GM12878 (cell line): ENCODE data around the gene RAB3GAP1. TPM values are rescaled to one million over a fixed set of nuclear protein-coding genes. Genes with fewer than 3 reads are reported as not detected.

Experiments used
- ATAC-seq: fragments of 200-7000 bp; cut with Tn5 transposase; 3 replicates; pipeline ENCODE4 v1.9.1; 2020; ENCODE audit warnings: mild to moderate bottlenecking, moderate library complexity
- BruUV-seq: library from RNA; stranded (reverse); fragments of 400-500 nt; replicated peaks from 2 replicates; lab custom pipeline; 2021; lab: Mats Ljungman, UMichigan
- CTCF ChIA-PET: fragments of 300-600 bp; sonication (Branson Sonifier 250); formaldehyde crosslinking; extraction: SDS; loops from one replicate; lab custom pipeline; 2021; ENCODE audit warnings: inconsistent platforms; lab: Yijun Ruan, JAX
- POLR2A ChIA-PET: fragments of 350-600 bp; formaldehyde crosslinking; extraction: SDS; loops from one replicate; lab custom pipeline; 2021; ENCODE audit warnings: inconsistent platforms; lab: Charles Lee
- RAD21 ChIA-PET: fragments of 300-600 bp; sonication (Branson Sonifier 250); formaldehyde crosslinking; loops from one replicate; lab custom pipeline; 2023; ENCODE audit warnings: antibody characterized with exemption; ENCODE audit not compliant: unreplicated experiment; lab: Charles Lee
- SMC1A ChIA-PET: fragments of 300-600 bp; sonication (Branson Sonifier 250); formaldehyde crosslinking; loops from one replicate; lab custom pipeline; 2023; ENCODE audit not compliant: unreplicated experiment, uncharacterized antibody; lab: Charles Lee
- DNase-seq: peaks from one replicate; pipeline ENCODE4 v3.0.0-alpha.2; 2011; ENCODE audit warnings: low read depth, low spot score
- FAIRE-seq: peaks from 3 replicates; lab custom pipeline; 2011; peaks lifted over from hg19 to GRCh38; lab: Jason Lieb, UNC
- H2AFZ ChIP-seq: 2 replicates; pipeline ENCODE4 v1.6.0; 2011; ENCODE audit warnings: low read depth, low read length, control low read depth; ENCODE audit not compliant: control insufficient read depth
- H3K27ac ChIP-seq: 2 replicates; pipeline ENCODE4 v1.5.1; 2011; ENCODE audit warnings: control low read depth; ENCODE audit not compliant: control insufficient read depth, insufficient read depth
- H3K27me3 ChIP-seq, 2 experiments: replicated peaks in 1 of 2; 2 replicates each; pipeline versions ENCODE4 v1.6.0 to v1.6.1; 2011; ENCODE audit warnings: low read length in 1 of 2; ENCODE audit not compliant: control insufficient read depth in 2 of 2, insufficient read depth in 2 of 2
- H3K36me3 ChIP-seq, 2 experiments: 2 replicates each; pipeline ENCODE4 v1.5.1; 2011; ENCODE audit warnings: low read length in 1 of 2; ENCODE audit not compliant: control insufficient read depth in 2 of 2, insufficient read depth in 2 of 2
- H3K4me1 ChIP-seq: 2 replicates; pipeline ENCODE4 v1.6.1; 2011; ENCODE audit warnings: mild to moderate bottlenecking, low read length, moderate library complexity, mixed read lengths; ENCODE audit not compliant: control insufficient read depth, insufficient read depth
- H3K4me2 ChIP-seq: 2 replicates; pipeline ENCODE4 v1.6.0; 2011; ENCODE audit warnings: control low read depth; ENCODE audit not compliant: control insufficient read depth, insufficient read depth
- H3K4me3 ChIP-seq: fragments of 200-600 bp; sonication (generic); 2 replicates; pipeline ENCODE4 v1.5.1; 2016
- H3K79me2 ChIP-seq: 2 replicates; pipeline ENCODE4 v1.6.0; 2011; ENCODE audit warnings: low read length; ENCODE audit not compliant: control insufficient read depth, insufficient read depth
- H3K9ac ChIP-seq: 2 replicates; pipeline ENCODE4 v1.8.0; 2011; ENCODE audit warnings: low read length, control low read depth, mixed read lengths; ENCODE audit not compliant: control insufficient read depth, insufficient read depth
- H3K9me3 ChIP-seq: replicated peaks from 3 replicates; pipeline ENCODE4 v1.5.1; 2011; ENCODE audit warnings: mild to moderate bottlenecking, low read length; ENCODE audit not compliant: control insufficient read depth, insufficient read depth
- H4K20me1 ChIP-seq: 2 replicates; pipeline ENCODE4 v1.6.0; 2011; ENCODE audit not compliant: control insufficient read depth, insufficient read depth
- CHD1 ChIP-seq: IDR thresholded peaks from 2 replicates; pipeline ENCODE4 v1.6.1; 2012; ENCODE audit warnings: low read depth, low read length, improper control_type of control experiment
- HDAC2 ChIP-seq: fragments of 200-600 bp; sonication (generic); IDR thresholded peaks from 2 replicates; pipeline ENCODE4 v1.6.1; 2017
- JUNB ChIP-seq: IDR thresholded peaks from 2 replicates; pipeline ENCODE4 v1.6.1; 2016; ENCODE audit warnings: antibody characterized with exemption, mild to moderate bottlenecking
- MEF2B ChIP-seq: fragments of 450-650 bp; IDR thresholded peaks from 2 replicates; pipeline ENCODE4 v1.6.1; 2018; ENCODE audit warnings: mild to moderate bottlenecking, moderate library complexity; ENCODE audit not compliant: partially characterized antibody, poor library complexity, severe bottlenecking
- PAX8 ChIP-seq: fragments of 450-650 bp; IDR thresholded peaks from 2 replicates; pipeline ENCODE4 v1.6.1; 2017; ENCODE audit warnings: mild to moderate bottlenecking, moderate library complexity
- RELA ChIP-seq: fragments of 450-650 bp; IDR thresholded peaks from 2 replicates; pipeline ENCODE4 v1.8.0; 2014; ENCODE audit warnings: borderline replicate concordance; ENCODE audit not compliant: partially characterized antibody
- SP1 ChIP-seq: IDR thresholded peaks from one replicate; pipeline ENCODE4 v1.6.1; 2011; ENCODE audit warnings: low read depth, low read length
- SPI1 ChIP-seq: IDR thresholded peaks from 2 replicates; pipeline ENCODE4 v1.6.1; 2011; ENCODE audit warnings: low read depth, mild to moderate bottlenecking, low read length, moderate library complexity, borderline replicate concordance; ENCODE audit not compliant: insufficient read depth
- SUPT20H ChIP-seq: IDR thresholded peaks from 2 replicates; pipeline ENCODE4 v1.6.1; 2011; ENCODE audit warnings: low read depth, mild to moderate bottlenecking, low read length, moderate library complexity, borderline replicate concordance; ENCODE audit not compliant: control insufficient read depth
- TARDBP ChIP-seq: IDR thresholded peaks from 2 replicates; pipeline ENCODE4 v1.6.1; 2016; ENCODE audit warnings: borderline replicate concordance
- YY1 ChIP-seq: IDR thresholded peaks from 2 replicates; pipeline ENCODE4 v1.6.1; 2011; ENCODE audit warnings: low read depth, mild to moderate bottlenecking, low read length
- WGBS: methylation state at CpG from one replicate; pipeline ENCODE4 v1.1.6; 2016; ENCODE audit warnings: low lambda C conversion rate; ENCODE audit not compliant: insufficient replicate concordance, insufficient coverage; ENCODE audit errors: missing lambda C conversion rate; 5-methylcytosine and 5-hydroxymethylcytosine counted together
- in situ Hi-C: fragments of 300-500 bp; cut with MboI; formaldehyde crosslinking; loops from 9 replicates; pipeline ENCODE4 v1.14.3; 2018; ENCODE audit warnings: mixed read lengths
- intact Hi-C: fragments of 100-400 bp; cut with micrococcal nuclease; formaldehyde crosslinking; loops from one replicate; pipeline ENCODE4 v1.14.2; 2022; ENCODE audit not compliant: unreplicated experiment
- polyA plus RNA-seq, 11 experiments: library from polyadenylated mRNA; depleted of rRNA in 4 of 11; unstranded in 6 of 11; stranded (reverse) in 5 of 11; fragments of >200 nt; fragmentation: Nextera tagmentation in 4 of 11; fragmentation: Illumina TruSeq in 1 of 11; extraction: Ambion mirVana in 4 of 11; extraction: Trizol in 1 of 11; gene quantifications; 1 replicate in 1 of 11; 2 replicates in 10 of 11; pipeline versions ENCODE4 v1.2.1 to v1.2.3, GENCODE V29; 2011 to 2016; ENCODE audit warnings: inconsistent platforms in 2 of 11, missing spikeins in 2 of 11, low read depth in 1 of 11
- total RNA-seq, 4 experiments: library from RNA; depleted of rRNA in 3 of 4; stranded (reverse); fragments of >200 nt in 3 of 4; fragmentation: Illumina TruSeq in 1 of 4; extraction: Trizol in 1 of 4; gene quantifications; 2 replicates each; pipeline versions ENCODE4 v1.2.1 to v1.2.3, GENCODE V29; 2013 to 2021
- TF ChIP-seq, protein P1 (sequence below): fragments of 450-650 bp; IDR thresholded peaks from 2 replicates; pipeline ENCODE4 v1.6.1; 2017; ENCODE audit warnings: borderline replicate concordance
- TF ChIP-seq, protein P2 (sequence below): IDR thresholded peaks from 2 replicates; pipeline ENCODE4 v1.6.1; 2011; ENCODE audit warnings: low read depth, low read length, improper control_type of control experiment, borderline replicate concordance

Gene RAB3GAP1
- total and polyA plus RNA-seq, 10 of the 15 experiments (the other 5 are each of a cell fraction or from before 2014, with no cell fraction given) = 13.7 to 36.9 (median 21.0) TPM

GRCh38 chr2:135144343-135144742 is 92.3 kb downstream of the RAB3GAP1 start:
- no peaks in the 10 kb centered on the region for H3K4me1 ChIP-seq
- DNase-seq (no peak), FAIRE-seq (no peak), ATAC-seq (no peak)
- H3K9me3 ChIP-seq = peaks cover 8% of the 10 kb centered on the region
- in situ Hi-C loops (no loop called here), intact Hi-C loops (no loop called here)
- no peak overlapping the region for H2AFZ ChIP-seq
- H3K9ac ChIP-seq = no peak overlapping the region
- RAD21 ChIA-PET = no interaction called here
- no peak overlapping the region for H3K4me3 ChIP-seq
- SMC1A ChIA-PET = no interaction called here
- no TSS peak for BruUV-seq
- no peak overlapping the region for H3K27ac ChIP-seq
- peaks cover 5 to 21% of the 10 kb centered on the region in 2 experiments for H3K36me3 ChIP-seq
- POLR2A ChIA-PET = no interaction called here
- TF ChIP-seq JUNB = no peak
- H3K27me3 ChIP-seq = no peaks in the 10 kb centered on the region
- H3K79me2 ChIP-seq = no peaks in the 10 kb centered on the region
- H4K20me1 ChIP-seq = no peaks in the 10 kb centered on the region
- H3K4me2 ChIP-seq = no peak overlapping the region
- CTCF ChIA-PET = no interaction called here
- 95% methylated on average over 2 of the region's 2 CpGs for WGBS

DNA sequence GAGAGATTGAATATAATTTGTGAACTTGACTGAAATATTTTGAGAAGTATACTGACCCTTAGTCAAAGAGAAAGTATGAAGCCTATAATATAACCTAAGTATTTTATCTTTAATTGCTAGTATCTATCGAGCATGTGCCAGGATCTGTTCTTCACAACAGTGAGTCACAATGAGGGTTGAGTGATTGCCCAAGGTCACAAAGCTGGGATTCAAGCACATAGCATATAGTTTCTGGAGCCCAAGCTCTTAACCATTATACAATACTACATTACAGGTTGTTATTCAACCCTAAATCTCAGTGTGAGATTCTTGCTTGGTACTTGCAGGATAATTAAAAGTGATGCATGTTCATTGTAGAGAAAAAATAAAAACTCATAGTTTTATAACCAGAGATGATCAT is 97.2 kb downstream of the RAB3GAP1 start:
- Histone ChIP-seq H3K27me3 (no peaks in the 10 kb centered on the region), H3K4me2 (no peak overlapping the region), H3K9ac (no peak overlapping the region), H3K27ac (no peak overlapping the region), H3K4me1 (peaks cover under 1% of the 10 kb centered on the region; the same call in 1 of the 2 replicates), H3K36me3 (peaks cover 3 to 21% of the 10 kb centered on the region in 2 experiments), H3K79me2 (no peaks in the 10 kb centered on the region), H3K9me3 (peaks cover 3% of the 10 kb centered on the region; the same call in 1 of the 3 replicates), H3K4me3 (no peak overlapping the region), H2AFZ (no peak overlapping the region), H4K20me1 (no peaks in the 10 kb centered on the region)
- ChIA-PET RAD21 (no interaction called here), SMC1A (interaction anchor here (1.6 kb wide), 1 partner anchor 74 kb away, joined by 3 read pairs; no protein-coding TSS in a partner anchor), CTCF (no interaction called here), POLR2A (no interaction called here)
- ATAC-seq (no peak), FAIRE-seq (no peak), DNase-seq (no peak)
- 95% methylated on average over 1 of the region's 1 CpG for WGBS
- TF ChIP-seq PAX8 (no peak), SP1 (no peak), RELA (no peak), SUPT20H (no peak), HDAC2 (no peak), SPI1 (no peak), MEF2B (no peak), TARDBP (no peak), YY1 (no peak), CHD1 (no peak)
- TF ChIP-seq, protein P1, sequence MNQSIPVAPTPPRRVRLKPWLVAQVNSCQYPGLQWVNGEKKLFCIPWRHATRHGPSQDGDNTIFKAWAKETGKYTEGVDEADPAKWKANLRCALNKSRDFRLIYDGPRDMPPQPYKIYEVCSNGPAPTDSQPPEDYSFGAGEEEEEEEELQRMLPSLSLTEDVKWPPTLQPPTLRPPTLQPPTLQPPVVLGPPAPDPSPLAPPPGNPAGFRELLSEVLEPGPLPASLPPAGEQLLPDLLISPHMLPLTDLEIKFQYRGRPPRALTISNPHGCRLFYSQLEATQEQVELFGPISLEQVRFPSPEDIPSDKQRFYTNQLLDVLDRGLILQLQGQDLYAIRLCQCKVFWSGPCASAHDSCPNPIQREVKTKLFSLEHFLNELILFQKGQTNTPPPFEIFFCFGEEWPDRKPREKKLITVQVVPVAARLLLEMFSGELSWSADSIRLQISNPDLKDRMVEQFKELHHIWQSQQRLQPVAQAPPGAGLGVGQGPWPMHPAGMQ = no peak
- TF ChIP-seq, protein P2, sequence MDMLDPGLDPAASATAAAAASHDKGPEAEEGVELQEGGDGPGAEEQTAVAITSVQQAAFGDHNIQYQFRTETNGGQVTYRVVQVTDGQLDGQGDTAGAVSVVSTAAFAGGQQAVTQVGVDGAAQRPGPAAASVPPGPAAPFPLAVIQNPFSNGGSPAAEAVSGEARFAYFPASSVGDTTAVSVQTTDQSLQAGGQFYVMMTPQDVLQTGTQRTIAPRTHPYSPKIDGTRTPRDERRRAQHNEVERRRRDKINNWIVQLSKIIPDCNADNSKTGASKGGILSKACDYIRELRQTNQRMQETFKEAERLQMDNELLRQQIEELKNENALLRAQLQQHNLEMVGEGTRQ = no peak
- intact Hi-C loops = no loop called here
- BruUV-seq = no TSS peak
- in situ Hi-C loops = no loop called here
